ENCODE results near the gene IL1F10.

DNA sequence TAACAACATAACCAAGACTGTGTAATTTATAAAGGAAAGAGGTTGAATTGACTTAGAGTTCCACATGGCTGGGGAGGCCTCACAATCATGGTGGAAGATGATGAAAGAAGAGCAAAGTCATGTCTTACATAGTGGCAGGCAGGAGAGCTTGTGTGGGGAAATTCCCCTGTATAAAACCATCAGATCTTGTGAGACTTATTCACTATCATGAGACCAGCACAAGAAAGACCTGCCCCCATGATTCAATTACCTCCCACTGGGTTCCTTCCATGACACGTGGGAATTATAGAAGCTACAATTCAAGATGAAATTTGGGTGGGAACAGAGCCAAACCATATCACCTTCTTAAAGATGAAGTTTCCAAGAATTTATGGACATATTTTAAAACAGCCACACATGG lies 11.2 kb upstream of the IL1F10 start:
- TF ChIP-seq, protein P1, sequence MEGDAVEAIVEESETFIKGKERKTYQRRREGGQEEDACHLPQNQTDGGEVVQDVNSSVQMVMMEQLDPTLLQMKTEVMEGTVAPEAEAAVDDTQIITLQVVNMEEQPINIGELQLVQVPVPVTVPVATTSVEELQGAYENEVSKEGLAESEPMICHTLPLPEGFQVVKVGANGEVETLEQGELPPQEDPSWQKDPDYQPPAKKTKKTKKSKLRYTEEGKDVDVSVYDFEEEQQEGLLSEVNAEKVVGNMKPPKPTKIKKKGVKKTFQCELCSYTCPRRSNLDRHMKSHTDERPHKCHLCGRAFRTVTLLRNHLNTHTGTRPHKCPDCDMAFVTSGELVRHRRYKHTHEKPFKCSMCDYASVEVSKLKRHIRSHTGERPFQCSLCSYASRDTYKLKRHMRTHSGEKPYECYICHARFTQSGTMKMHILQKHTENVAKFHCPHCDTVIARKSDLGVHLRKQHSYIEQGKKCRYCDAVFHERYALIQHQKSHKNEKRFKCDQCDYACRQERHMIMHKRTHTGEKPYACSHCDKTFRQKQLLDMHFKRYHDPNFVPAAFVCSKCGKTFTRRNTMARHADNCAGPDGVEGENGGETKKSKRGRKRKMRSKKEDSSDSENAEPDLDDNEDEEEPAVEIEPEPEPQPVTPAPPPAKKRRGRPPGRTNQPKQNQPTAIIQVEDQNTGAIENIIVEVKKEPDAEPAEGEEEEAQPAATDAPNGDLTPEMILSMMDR (IDR thresholded peaks at IDR 0.05): no peak
- TF ChIP-seq POLR2A (IDR thresholded peaks at IDR 0.05): no peak
